B cell (primary cell): ENCODE data around the gene PPP5C. TPM values are rescaled to one million over a fixed set of nuclear protein-coding genes. Genes with fewer than 3 reads are reported as not detected.

Source experiments
- ATAC-seq: fragments of 200-7000 bp; cut with Tn5 transposase; one replicate; pipeline ENCODE4 v1.10.0; 2021; ENCODE audit warnings: low read depth, mild to moderate bottlenecking, moderate number of reproducible peaks, moderate library complexity
- CTCF ChIA-PET: fragments of 350-600 bp; sonication (Branson Sonifier 250); formaldehyde crosslinking; loops from one replicate; lab custom pipeline; 2021; ENCODE audit warnings: antibody characterized with exemption, inconsistent platforms; lab: Charles Lee
- POLR2A ChIA-PET: fragments of 350-600 bp; sonication (Branson Sonifier 250); formaldehyde crosslinking; loops from one replicate; lab custom pipeline; 2021; ENCODE audit warnings: antibody characterized with exemption; lab: Charles Lee
- DNase-seq: peaks from one replicate; pipeline ENCODE4 v3.0.0; 2013
- H2AFZ ChIP-seq: 2 replicates; pipeline ENCODE4 v1.6.1; 2012; ENCODE audit warnings: mild to moderate bottlenecking, low read depth, low read length; ENCODE audit not compliant: insufficient read depth, poor library complexity, severe bottlenecking
- H3K27ac ChIP-seq, 2 donors: 1 replicate in 1 of 2; 2 replicates in 1 of 2; pipeline ENCODE4 v1.5.1; 2012 to 2013; ENCODE audit warnings: low read length in 2 of 2, mild to moderate bottlenecking in 2 of 2, moderate library complexity in 1 of 2
- H3K27me3 ChIP-seq, 4 experiments: fragments of 200-600 bp in 1 of 4; sonication (generic) in 1 of 4; replicated peaks in 1 of 4; 1 replicate in 2 of 4; 2 replicates in 2 of 4; pipeline versions ENCODE4 v1.6.1 to v1.7.0; 2013 to 2016; ENCODE audit warnings: low read length in 3 of 4, mild to moderate bottlenecking in 2 of 4, mixed read lengths in 1 of 4, moderate library complexity in 1 of 4; ENCODE audit not compliant: insufficient read depth in 4 of 4, control insufficient read depth in 3 of 4; ENCODE audit errors: control extremely low read depth in 1 of 4
- H3K36me3 ChIP-seq, 2 experiments: replicated peaks in 1 of 2; 1 replicate in 1 of 2; 2 replicates in 1 of 2; pipeline versions ENCODE4 v1.6.1 to v1.7.1; 2013; ENCODE audit warnings: low read length in 1 of 2; ENCODE audit not compliant: insufficient read depth in 2 of 2, control insufficient read depth in 1 of 2; ENCODE audit errors: control extremely low read depth in 1 of 2, extremely low read depth in 1 of 2
- H3K4me1 ChIP-seq, 2 donors: fragments of 200-600 bp in 1 of 2; sonication (generic) in 1 of 2; 1 replicate in 1 of 2; 2 replicates in 1 of 2; pipeline versions ENCODE4 v1.5.1 to v1.6.1; 2013 to 2017; ENCODE audit warnings: low read length in 2 of 2; ENCODE audit not compliant: control insufficient read depth in 2 of 2, insufficient read depth in 2 of 2
- H3K4me2 ChIP-seq: replicated peaks from 2 replicates; pipeline ENCODE3; 2012; ENCODE audit warnings: mild to moderate bottlenecking, low read depth, low read length; ENCODE audit not compliant: poor library complexity, severe bottlenecking
- H3K4me3 ChIP-seq, 5 experiments: fragments of 200-600 bp in 1 of 5; sonication (generic) in 1 of 5; 1 replicate in 3 of 5; 2 replicates in 2 of 5; pipeline versions ENCODE4 v1.5.1 to v1.7.0; 2011 to 2016; ENCODE audit warnings: low read length in 4 of 5, mild to moderate bottlenecking in 4 of 5, low read depth in 2 of 5, control low read depth in 1 of 5, moderate library complexity in 1 of 5; ENCODE audit not compliant: insufficient read depth in 1 of 5; ENCODE audit errors: control extremely low read depth in 1 of 5, extremely low read depth in 1 of 5
- H3K79me2 ChIP-seq: fragments of 200-600 bp; sonication (generic); one replicate; pipeline ENCODE4 v1.6.0; 2016; ENCODE audit warnings: low read length; ENCODE audit not compliant: control insufficient read depth, insufficient read depth
- H3K9ac ChIP-seq: fragments of 200-600 bp; sonication (generic); 2 replicates; pipeline ENCODE4 v1.6.1; 2017; ENCODE audit warnings: mild to moderate bottlenecking, low read length, moderate library complexity
- H3K9me3 ChIP-seq, 3 donors: one replicate each; pipeline versions ENCODE4 v1.6.1 to v1.7.1; 2013; ENCODE audit warnings: low read length in 2 of 3; ENCODE audit not compliant: control insufficient read depth in 2 of 3, insufficient read depth in 1 of 3; ENCODE audit errors: control extremely low read depth in 1 of 3
- H4K20me1 ChIP-seq: 2 replicates; pipeline ENCODE4 v1.6.0; 2012; ENCODE audit warnings: mild to moderate bottlenecking, low read length; ENCODE audit not compliant: insufficient read depth, control insufficient read depth, poor library complexity, severe bottlenecking
- H3K27ac Mint-ChIP-seq: one replicate; pipeline ENCODE4 v1.8.0; 2021; ENCODE audit warnings: mixed read lengths
- H3K27me3 Mint-ChIP-seq: one replicate; pipeline ENCODE4 v1.8.0; 2021; ENCODE audit warnings: mixed read lengths
- H3K4me1 Mint-ChIP-seq: one replicate; pipeline ENCODE4 v1.8.0; 2021; ENCODE audit warnings: mixed read lengths
- H3K4me3 Mint-ChIP-seq: one replicate; pipeline ENCODE4 v1.8.0; 2021; ENCODE audit warnings: mixed read lengths
- H3K9me3 Mint-ChIP-seq: one replicate; pipeline ENCODE4 v1.8.0; 2022; ENCODE audit warnings: mixed read lengths; ENCODE audit not compliant: insufficient read depth
- EZH2 ChIP-seq: IDR thresholded peaks from 2 replicates; pipeline ENCODE4 v1.6.1; 2012; ENCODE audit warnings: borderline replicate concordance, low read depth, mild to moderate bottlenecking, moderate library complexity, low read length; ENCODE audit not compliant: insufficient read depth, poor library complexity, severe bottlenecking
- WGBS: methylation state at CpG from one replicate; pipeline ENCODE4 v1.1.5; 2013; ENCODE audit warnings: missing lambda C conversion rate; ENCODE audit not compliant: insufficient coverage; 5-methylcytosine and 5-hydroxymethylcytosine counted together
- intact Hi-C: fragments of 100-400 bp; cut with micrococcal nuclease; formaldehyde crosslinking; loops from one replicate; pipeline ENCODE4 v1.10.0; 2022
- polyA plus RNA-seq: library from polyadenylated mRNA; depleted of rRNA; stranded (reverse); fragments of >200 nt; gene quantifications from 2 replicates; pipeline ENCODE4 v1.2.3, GENCODE V29; 2012
- total RNA-seq, 2 donors: library from RNA; stranded (reverse); fragments of 120-200 nt in 1 of 2; gene quantifications; 1 replicate in 1 of 2; 2 replicates in 1 of 2; pipeline versions ENCODE4 v1.2.3 to v1.2.4, GENCODE V29; 2013 to 2022
- TF ChIP-seq, protein P1 (sequence below): fragments of 200-600 bp; IDR thresholded peaks from one replicate; pipeline ENCODE4 v1.8.0; 2022; ENCODE audit warnings: antibody characterized with exemption, mild to moderate bottlenecking

Gene PPP5C
- total and polyA plus RNA-seq, 2 donors (not counting 1 experiment from before 2014, with no cell fraction given): 51.2 to 70.5 TPM

DNA sequence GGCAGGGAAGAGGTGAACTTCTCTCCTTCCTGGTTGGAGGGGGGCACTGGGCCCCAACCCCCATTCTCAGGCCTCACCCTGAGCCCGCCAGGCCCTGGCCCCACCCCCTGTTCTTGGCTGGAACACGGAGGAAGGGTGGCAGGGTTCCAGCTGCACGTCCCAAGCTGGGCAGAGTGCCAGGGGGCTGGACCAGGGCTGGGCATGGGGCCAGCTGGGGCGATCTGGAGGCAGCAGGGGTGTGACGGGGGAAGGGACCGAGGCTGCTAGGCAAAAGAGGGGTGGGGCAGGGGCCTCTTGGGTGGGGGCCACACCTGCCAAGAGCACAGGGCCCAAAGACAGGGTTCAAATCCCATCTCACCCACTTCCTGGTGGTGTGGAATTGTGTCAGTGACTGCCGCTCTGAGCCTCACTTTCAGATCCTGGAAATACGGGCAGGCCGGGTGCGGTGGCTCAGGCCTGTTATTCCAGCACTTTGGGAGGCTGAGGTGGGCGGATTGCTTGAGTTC, 47.8 kb upstream of the PPP5C start:
- no peak overlapping the region for H3K9ac ChIP-seq

GRCh38 chr19:46299695-46300094, 47.2 kb upstream of the PPP5C start:
- peaks cover 2% of the 10 kb centered on the region for H3K9me3 Mint-ChIP-seq
- H3K4me1 Mint-ChIP-seq: no peaks in the 10 kb centered on the region
- Histone ChIP-seq H3K4me2 (no peak overlapping the region), H3K9ac (no peak overlapping the region), H3K4me3 (no peak overlapping the region), H3K36me3 (no peaks in the 10 kb centered on the region), H3K27me3 (peaks cover 0 to 33% (median 4%) of the 10 kb centered on the region in 4 experiments), H2AFZ (no peak overlapping the region), H3K4me1 (no peaks in the 10 kb centered on the region), H3K79me2 (no peaks in the 10 kb centered on the region), H3K9me3 (peaks cover 0 to 13% (median 0%) of the 10 kb centered on the region in 3 donors), H4K20me1 (no peaks in the 10 kb centered on the region), H3K27ac (no peak overlapping the region)
- H3K27ac Mint-ChIP-seq: no peak overlapping the region
- POLR2A ChIA-PET: no interaction called here
- TF ChIP-seq, protein P1, sequence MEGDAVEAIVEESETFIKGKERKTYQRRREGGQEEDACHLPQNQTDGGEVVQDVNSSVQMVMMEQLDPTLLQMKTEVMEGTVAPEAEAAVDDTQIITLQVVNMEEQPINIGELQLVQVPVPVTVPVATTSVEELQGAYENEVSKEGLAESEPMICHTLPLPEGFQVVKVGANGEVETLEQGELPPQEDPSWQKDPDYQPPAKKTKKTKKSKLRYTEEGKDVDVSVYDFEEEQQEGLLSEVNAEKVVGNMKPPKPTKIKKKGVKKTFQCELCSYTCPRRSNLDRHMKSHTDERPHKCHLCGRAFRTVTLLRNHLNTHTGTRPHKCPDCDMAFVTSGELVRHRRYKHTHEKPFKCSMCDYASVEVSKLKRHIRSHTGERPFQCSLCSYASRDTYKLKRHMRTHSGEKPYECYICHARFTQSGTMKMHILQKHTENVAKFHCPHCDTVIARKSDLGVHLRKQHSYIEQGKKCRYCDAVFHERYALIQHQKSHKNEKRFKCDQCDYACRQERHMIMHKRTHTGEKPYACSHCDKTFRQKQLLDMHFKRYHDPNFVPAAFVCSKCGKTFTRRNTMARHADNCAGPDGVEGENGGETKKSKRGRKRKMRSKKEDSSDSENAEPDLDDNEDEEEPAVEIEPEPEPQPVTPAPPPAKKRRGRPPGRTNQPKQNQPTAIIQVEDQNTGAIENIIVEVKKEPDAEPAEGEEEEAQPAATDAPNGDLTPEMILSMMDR: no peak
- no peak for TF ChIP-seq EZH2
- 80% methylated on average over 3 of the region's 7 CpGs for WGBS
- ATAC-seq: no peak
- no peak for DNase-seq
- CTCF ChIA-PET: interaction anchor here (0.9 kb wide), 1 partner anchor 16 kb away, joined by 3 read pairs; no protein-coding TSS in a partner anchor
- intact Hi-C loops: no loop called here
- no peak overlapping the region for H3K4me3 Mint-ChIP-seq
- H3K27me3 Mint-ChIP-seq: peaks cover 33% of the 10 kb centered on the region

More for the DNA sequence above, 47.8 kb upstream of the PPP5C start:
- Mint-ChIP-seq H3K27ac (no peak overlapping the region), H3K4me3 (no peak overlapping the region), H3K4me1 (no peaks in the 10 kb centered on the region), H3K27me3 (peaks cover 39% of the 10 kb centered on the region), H3K9me3 (no peaks in the 10 kb centered on the region)
- H3K4me3 ChIP-seq: no peak overlapping the region
- H4K20me1 ChIP-seq: no peaks in the 10 kb centered on the region
- H3K9me3 ChIP-seq: peaks cover 0 to 8% (median 0%) of the 10 kb centered on the region in 3 donors
- no peak for ATAC-seq
- no peak overlapping the region for H2AFZ ChIP-seq
- peaks cover 0 to 36% (median 4%) of the 10 kb centered on the region in 4 experiments for H3K27me3 ChIP-seq
- H3K79me2 ChIP-seq: no peaks in the 10 kb centered on the region
- DNase-seq: no peak
- H3K4me2 ChIP-seq: no peak overlapping the region
- 39% methylated on average over 7 of the region's 11 CpGs for WGBS
- ChIA-PET POLR2A (no interaction called here), CTCF (no interaction called here)
- TF ChIP-seq, protein P1: no peak
- no peak for TF ChIP-seq EZH2
- no peaks in the 10 kb centered on the region for H3K4me1 ChIP-seq
- no peak overlapping the region for H3K27ac ChIP-seq
- H3K36me3 ChIP-seq: no peaks in the 10 kb centered on the region
- intact Hi-C loops: no loop called here
